Stimulated activated naive CD8-positive, alpha-beta T cell treated with anti-CD3 and anti-CD28 coated beads, Interleukin-15, Interleukin-2, amounts not matched to agents 100 U/mL and 50 U/mL, for 24 hours (primary cell): ENCODE measurements around the gene OCIAD2.
"Not testable (repeated sequence)": the region's sequence is repeated elsewhere in the genome, so short reads cannot be mapped to it uniquely, and the experiment has no call there.

Experiments used
- ATAC-seq: fragments of 150-1000 bp; cut with Tn5 transposase; one replicate; pipeline ENCODE4 v1.10.0; 2021
- DNase-seq: peaks from one replicate; pipeline ENCODE4 v3.0.0; 2021

The OCIAD2 gene

DNA sequence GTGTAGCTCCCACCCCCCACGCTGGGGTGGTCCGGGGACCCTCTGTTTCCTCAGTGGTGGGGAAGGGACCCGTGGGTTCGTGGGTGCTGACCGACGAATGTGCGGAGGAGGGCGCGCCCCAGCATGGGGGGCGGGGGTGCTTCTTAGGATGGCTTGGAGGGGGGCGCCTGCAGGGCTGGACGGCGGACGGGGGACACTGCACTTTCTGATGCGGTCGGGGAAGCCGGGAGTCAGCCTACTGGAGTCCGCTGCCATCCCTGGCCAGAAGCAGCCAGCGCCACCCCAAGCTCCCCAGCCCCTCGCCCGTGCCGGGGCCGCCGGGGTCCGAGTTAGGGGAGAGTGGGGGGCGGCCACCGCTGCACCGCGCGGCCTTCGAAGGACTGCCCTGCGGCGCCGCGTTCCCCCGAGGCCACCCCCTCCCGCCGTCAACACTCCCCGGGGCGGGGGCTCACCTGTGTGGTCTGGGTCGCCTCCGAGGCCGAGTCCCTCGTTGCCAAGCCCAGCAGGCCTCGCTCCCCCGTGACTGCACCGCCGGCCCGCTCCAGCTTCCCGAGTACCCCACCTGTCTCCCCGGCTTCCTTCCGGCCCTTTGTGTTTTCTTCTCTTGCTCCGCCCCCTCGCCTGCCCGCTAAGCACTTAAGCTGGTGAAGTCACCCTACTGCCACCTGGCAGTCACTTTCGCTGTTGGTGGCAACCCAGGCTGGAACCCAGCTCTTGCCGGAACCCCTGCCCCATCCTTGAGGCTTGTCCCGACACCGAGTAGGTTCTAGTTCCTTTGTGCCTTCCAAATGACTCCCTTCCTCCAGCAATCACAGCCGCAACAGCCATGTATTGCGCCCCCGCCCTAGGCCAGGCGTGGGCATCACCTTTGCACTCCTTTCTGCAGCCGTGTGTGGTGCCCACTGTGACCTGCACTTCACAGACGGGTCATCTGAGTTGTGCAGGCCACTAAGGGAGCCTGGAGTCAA, at the start of gene OCIAD2:
Gene OCIAD2, minus strand, starts transcription at position 569 of the 968 bp plus-strand sequence. CDS start 2,225 bp downstream, outside the sequence.
- DNase-seq (peak; percentile 82), ATAC-seq (peak; percentile 53)

- no peak for DNase-seq
These were observed 47.7 kb upstream of the OCIAD2 start for GRCh38 chr4:48954314-48954713.

GRCh38 chr4:48949518-48950219, 43.1 kb upstream of the OCIAD2 start:
- ATAC-seq = no peak
- DNase-seq = no peak

More at GRCh38 chr4:48954314-48954713, 47.7 kb upstream of the OCIAD2 start:
- no peak for ATAC-seq

DNA sequence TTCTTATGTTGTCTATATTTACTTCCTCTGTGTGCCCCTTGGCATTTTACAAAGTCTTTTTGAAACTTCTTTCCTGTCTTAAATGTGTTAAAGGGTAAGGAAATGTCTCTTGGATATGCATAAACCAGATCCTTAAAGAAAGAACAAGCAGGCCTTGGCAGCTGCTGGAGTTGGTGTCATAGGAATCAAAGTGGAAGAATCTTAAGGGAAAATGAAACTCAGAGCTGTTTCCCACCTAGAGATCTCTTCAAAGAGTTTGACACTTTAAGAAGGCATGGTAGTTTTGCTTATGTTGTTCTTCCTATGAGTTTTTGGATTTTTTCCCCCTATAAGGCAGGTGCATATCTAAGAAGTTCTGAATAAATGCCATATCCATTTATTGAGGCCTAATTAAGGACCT, 42.5 kb upstream of the OCIAD2 start:
- ATAC-seq = no peak

GRCh38 chr4:48947731-48948130, 41.2 kb upstream of the OCIAD2 start:
- no peak for ATAC-seq
- DNase-seq = no peak

More for the DNA sequence above, 42.5 kb upstream of the OCIAD2 start:
- no peak for DNase-seq

DNA sequence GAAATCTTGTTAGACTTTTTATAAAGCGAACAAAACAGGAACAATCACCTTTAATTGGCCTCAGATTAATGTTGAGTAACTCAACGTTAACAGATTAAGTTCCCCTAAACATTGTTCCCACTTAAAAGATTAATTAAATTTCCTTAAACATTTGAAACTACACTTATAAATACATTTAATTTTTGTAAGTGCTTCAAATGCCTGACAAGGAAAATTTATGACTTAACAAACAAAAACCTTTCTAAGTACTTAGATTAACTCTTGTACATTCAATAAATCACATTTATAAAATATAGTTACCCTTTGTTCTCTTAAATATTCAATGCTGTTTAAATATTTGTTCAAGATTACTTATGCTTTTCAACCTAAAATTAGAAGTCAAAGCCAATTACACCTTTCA, 39.4 kb upstream of the OCIAD2 start:
- DNase-seq (no peak), ATAC-seq (no peak)

- DNase-seq (peak; percentile 63), ATAC-seq (no peak)
These were observed 38.2 kb upstream of the OCIAD2 start for GRCh38 chr4:48944756-48945241.

GRCh38 chr4:48944252-48944651, 37.7 kb upstream of the OCIAD2 start:
- ATAC-seq = no peak

DNA sequence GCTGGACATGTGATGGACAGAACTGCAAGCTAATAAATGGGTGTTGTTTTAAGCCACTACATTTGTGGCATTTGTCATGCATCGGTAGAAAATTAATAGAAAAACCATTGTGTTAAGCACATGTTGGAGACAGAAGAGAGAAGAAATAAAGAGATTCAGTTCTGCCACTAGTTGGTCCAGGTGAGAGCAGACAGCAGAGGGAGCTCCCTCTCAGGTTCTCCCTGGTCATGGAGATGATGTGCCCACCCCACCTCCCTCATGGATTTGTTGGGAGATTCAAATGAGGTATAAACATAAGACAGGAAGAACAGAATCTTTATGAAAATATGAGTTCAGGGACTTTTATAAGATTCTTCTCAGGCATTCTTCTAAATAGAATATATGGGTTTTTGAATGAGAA, 36.8 kb upstream of the OCIAD2 start:
- DNase-seq (peak; percentile 10), ATAC-seq (no peak)

More at GRCh38 chr4:48944252-48944651, 37.7 kb upstream of the OCIAD2 start:
- DNase-seq = no peak

- ATAC-seq = no peak
These were observed 33.2 kb upstream of the OCIAD2 start for GRCh38 chr4:48939785-48940184.

GRCh38 chr4:48938831-48939230, 32.3 kb upstream of the OCIAD2 start:
- ATAC-seq = no peak
- DNase-seq = no peak

More at GRCh38 chr4:48939785-48940184, 33.2 kb upstream of the OCIAD2 start:
- no peak for DNase-seq

- DNase-seq (no peak), ATAC-seq (no peak)
These were observed 30.5 kb upstream of the OCIAD2 start for GRCh38 chr4:48937033-48937432.

- ATAC-seq = no peak
These were observed 24.9 kb upstream of the OCIAD2 start for GRCh38 chr4:48931459-48931858.

GRCh38 chr4:48930654-48931053, 24.1 kb upstream of the OCIAD2 start:
- no peak for DNase-seq
- ATAC-seq = no peak

More at GRCh38 chr4:48931459-48931858, 24.9 kb upstream of the OCIAD2 start:
- no peak for DNase-seq

DNA sequence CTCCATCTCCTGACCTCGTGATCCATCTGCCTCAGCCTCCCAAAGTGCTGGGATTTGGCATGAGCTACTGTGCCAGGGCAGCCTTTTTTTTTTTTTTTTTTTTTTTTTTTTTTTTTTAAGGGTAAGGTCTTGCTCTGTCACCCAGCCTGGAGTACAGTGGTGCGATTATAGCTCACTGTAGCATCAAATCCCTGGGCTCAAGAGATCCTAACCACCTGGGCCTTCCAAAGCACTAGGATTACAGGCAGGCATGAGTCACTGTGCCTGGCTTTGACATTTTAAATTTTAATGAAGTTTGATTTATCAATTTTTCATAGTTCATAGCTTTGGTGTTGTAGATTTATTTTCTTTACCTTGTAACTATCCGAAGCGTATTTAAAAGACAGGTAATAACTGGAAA, 17.8 kb upstream of the OCIAD2 start:
- no peak for ATAC-seq
- DNase-seq = no peak

- ATAC-seq, DNase-seq: not testable (repeated sequence)
These were observed 16.5 kb upstream of the OCIAD2 start for GRCh38 chr4:48923065-48923464.

DNA sequence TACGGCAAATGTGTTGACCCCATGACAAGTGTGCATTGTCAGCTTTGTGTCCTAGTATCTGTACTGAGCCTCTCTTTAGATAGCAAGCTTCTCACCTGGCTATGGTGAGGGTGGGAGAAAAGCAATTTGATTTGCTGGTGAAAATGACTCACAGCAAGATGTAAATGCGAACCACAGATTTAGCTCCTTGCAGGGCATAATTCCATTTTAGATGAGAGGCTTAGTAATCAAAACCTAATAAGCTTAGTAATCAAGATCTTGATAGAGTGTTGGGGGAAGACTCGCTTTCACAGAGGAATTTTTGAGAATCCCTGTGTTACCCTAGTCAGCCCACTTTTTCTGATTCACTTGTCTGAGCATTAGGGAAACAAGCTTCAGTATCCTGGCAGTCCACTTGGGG, 7.7 kb upstream of the OCIAD2 start:
- DNase-seq = no peak
- ATAC-seq = no peak

DNA sequence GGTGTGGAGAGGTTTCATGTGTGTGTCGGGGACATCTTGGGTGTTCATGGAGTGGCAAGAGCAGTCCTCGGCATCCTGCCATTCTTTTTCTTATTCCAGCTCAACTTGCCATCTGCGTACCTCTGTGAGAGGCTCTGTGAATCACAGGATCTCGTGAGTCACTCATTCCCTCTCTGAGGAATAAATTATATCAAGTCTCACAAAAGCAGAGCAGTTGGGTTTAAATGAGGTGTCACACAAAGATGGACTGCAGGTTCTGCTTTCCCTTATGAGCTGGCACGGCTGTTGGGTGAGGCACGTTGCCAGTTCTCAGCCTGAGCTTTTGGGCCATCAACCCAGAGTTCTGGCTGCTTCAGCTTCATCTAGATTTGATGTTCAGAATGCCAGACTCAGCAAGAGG, 6.8 kb upstream of the OCIAD2 start:
- DNase-seq (no peak), ATAC-seq (peak; percentile 11)

DNA sequence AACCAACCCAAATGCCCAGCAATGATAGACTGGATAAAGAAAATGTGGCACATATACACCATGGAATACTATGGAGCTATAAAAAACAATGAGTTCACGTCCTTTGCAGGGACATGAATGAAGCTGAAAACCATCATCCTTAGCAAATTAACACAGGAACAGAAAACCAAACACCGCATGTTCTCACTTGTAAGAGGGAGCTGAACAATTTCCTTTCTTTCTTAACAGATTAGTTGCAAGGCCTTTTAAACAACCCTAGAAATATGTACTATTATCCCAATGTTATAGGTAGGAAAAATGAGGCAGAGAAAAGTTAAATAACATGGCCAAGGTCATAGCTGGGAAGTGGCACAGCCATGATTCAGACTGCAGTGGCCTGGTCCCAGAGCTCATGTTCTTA, 5.8 kb upstream of the OCIAD2 start:
- ATAC-seq (no peak), DNase-seq (no peak)

DNA sequence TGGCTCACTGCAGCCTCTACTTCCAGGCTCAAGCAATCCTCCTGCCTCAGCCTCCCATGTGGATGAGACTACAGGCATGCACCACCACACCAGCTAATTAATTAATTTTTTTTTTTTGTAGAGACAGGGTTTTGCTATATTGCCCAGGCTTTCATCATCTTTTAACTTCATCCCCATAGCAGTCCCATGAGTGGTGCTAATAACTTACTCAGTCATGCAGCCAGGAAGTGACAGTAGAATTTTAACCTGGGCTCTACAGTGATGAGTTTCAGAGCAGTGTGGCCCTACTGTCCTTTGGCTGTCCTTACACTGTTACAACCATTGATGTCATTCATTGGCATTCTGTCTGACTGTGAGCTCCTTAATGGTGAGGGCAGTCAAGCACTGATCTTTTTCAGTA, 3.9 kb upstream of the OCIAD2 start:
- DNase-seq = no peak
- no peak for ATAC-seq

DNA sequence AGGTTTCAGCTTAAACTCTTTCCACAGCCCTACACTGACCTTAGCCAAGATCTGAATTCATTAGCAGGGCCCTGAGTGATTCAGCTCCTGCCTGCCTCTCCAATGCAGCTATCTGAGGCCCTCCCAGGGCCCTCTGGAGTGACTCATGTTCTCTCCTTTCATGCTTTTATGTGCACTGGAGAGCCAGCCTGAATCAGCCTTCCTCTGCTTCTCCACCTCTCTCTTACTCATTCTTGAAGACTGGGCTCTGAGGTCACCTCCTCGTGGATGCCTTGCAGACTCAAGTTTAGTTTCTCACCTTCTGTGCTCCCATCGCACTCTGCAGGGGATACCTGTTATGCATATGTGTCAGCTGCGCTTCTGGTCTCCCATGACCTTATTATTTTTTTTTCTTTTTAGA, 3.1 kb upstream of the OCIAD2 start:
- DNase-seq = peak; percentile 66
- peak; percentile 98 for ATAC-seq

DNA sequence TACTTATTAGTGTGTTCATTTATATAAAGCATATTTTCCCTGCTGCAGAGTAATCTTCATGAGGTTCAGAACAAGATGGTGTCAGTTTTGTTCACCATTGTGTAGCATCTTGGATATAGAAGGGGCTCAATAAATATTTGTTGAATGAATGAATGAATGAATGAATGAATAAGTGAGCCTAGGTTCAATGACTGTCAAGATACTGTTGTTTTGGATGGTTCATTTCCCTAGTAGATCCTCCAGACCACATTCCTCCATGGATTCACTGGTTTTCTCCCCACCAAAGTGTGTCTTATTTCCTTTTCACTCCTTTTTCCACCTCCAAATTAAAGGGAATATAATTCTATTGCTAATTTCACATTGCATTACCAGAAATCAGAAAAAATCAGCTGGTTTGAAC, 2.1 kb upstream of the OCIAD2 start:
- DNase-seq = no peak

More for the DNA sequence above, 2.1 kb upstream of the OCIAD2 start:
- ATAC-seq = no peak
